Measurements from ENCODE around the gene LARP4.

The LARP4 gene

DNA sequence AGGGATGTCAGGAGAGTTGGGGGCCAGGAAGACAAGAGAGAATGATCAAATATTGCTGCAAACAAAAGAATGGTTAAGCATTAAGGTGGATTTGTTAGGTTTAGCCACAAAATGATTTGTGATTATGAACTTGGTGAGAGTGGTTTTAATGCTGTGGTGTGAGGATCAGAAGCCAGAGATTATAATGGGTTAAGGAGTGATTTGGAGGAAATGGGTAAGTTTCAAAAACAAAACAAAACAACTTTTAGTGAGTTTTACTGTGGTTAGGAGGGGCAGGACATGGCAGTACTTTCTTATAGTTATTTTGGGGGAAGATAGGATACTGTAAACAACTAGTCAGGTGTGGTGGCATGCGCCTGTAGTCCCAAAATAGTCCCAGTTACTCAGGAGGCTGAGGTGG lies 128.1 kb downstream of the LARP4 start:
- no peak for DNase-seq (ENCODE audit: low read depth)
- TF ChIP-seq, protein P1, sequence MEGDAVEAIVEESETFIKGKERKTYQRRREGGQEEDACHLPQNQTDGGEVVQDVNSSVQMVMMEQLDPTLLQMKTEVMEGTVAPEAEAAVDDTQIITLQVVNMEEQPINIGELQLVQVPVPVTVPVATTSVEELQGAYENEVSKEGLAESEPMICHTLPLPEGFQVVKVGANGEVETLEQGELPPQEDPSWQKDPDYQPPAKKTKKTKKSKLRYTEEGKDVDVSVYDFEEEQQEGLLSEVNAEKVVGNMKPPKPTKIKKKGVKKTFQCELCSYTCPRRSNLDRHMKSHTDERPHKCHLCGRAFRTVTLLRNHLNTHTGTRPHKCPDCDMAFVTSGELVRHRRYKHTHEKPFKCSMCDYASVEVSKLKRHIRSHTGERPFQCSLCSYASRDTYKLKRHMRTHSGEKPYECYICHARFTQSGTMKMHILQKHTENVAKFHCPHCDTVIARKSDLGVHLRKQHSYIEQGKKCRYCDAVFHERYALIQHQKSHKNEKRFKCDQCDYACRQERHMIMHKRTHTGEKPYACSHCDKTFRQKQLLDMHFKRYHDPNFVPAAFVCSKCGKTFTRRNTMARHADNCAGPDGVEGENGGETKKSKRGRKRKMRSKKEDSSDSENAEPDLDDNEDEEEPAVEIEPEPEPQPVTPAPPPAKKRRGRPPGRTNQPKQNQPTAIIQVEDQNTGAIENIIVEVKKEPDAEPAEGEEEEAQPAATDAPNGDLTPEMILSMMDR (conservative IDR thresholded peaks at IDR 0.05; ENCODE audit: low read length): no peak
- H3K4me3 ChIP-seq (ENCODE audit: low read length): no peak overlapping the region

- H3K4me3 ChIP-seq (ENCODE audit: low read length): no peak overlapping the region
- TF ChIP-seq, protein P1 (conservative IDR thresholded peaks at IDR 0.05; ENCODE audit: low read length): no peak
- DNase-seq (ENCODE audit: low read depth): no peak
These were observed 128.7 kb downstream of the LARP4 start for GRCh38 chr12:50529345-50529744.
